ENCODE data around the gene KIF23. TPM values are rescaled to one million over a fixed set of nuclear protein-coding genes. Genes with fewer than 3 reads are reported as not detected.
"Not testable (repeated sequence)": the region's sequence is repeated elsewhere in the genome, so short reads cannot be mapped to it uniquely, and the experiment has no call there.

KIF23 gene
- 10 to 100 TPM; 23.4 to 40.4 TPM for total RNA-seq

DNA sequence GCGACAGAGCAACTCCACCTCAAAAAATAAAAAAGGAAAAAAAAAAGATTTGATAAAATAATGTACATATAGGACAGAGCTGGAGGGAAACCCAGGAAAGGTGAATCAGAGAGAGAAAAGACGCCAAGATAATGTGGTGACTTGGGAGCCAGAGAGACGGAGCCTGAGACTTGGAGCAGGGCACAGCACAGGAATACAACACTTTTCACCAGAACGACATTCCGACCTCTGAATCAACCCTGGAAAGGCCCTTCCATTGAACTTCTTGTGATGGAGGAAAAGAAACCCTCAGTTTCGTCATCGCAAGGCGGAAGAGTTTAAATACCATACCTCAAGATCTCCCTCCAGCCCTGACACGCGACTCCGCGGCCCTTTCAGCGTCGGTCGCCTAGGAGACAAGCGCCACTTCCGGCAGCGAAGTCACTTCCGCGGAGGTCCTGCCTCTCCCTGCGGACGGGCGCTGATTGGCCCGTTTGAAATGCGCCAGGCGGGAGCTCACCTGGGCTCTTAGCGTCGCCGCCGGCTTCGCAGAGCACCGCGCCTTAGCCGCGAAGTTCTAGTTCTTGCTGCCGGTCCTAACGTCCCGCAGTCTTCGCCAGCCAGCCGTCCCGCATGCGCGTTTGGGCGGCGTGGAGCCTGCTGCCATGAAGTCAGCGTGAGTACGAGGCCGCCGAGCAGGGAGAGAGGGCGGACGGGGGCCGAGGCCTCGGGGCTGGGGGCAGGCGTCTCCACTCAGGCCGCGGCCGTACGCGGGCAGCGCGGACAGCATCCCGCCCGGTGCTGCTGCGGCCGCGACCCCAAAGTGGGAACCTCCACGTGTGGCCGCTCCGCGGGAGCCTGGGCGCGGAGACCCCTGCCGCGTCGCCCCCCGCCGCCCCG, at the start of gene KIF23:
Gene KIF23 (plus strand): TSS at position 528 of the 879 bp plus-strand sequence. CDS start 117 bp downstream, at position 645.
- peak within 1 kb of the TSS; percentile 93 for H3K4me3 Mint-ChIP-seq
- peaks cover 12% of the 10 kb centered on the region for H3K36me3 Mint-ChIP-seq
- H3K27me3 Mint-ChIP-seq: peaks cover 0 to 12% of the 10 kb centered on the region in 2 donors
- peaks cover 9 to 12% of the 10 kb centered on the region in 2 donors for H3K4me1 Mint-ChIP-seq (ENCODE audit: low read depth in 2 of 2)
- ATAC-seq: peak; percentile 97 to 98
- DNase-seq (ENCODE audit: low spot score): peak; percentile 93
- peak within 1 kb of the TSS; percentile 58 to 64 for H3K27ac Mint-ChIP-seq
- no peaks in the 10 kb centered on the region for H3K9me3 Mint-ChIP-seq

DNA sequence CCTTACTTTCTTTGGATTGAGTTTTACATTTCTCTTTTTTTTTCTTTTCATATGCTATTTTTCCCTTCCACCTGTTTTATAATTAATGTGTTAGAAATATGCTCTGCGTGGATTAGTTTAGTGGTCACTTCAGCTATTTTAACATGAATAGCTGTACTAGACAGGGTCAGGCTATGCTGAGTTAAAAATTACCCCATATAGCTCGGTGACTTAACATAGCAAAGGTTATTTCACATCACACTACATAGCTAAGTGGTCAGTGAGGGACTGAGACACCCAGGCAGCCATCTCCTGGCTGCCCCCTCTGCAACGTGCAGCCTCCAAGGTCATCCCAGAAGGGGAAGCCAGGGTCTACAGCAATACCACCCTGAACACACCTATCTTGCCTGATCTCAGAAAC, 46.9 kb upstream of the KIF23 start:
- no peak for ATAC-seq
- no peak overlapping the region for H3K27ac Mint-ChIP-seq
- no peaks in the 10 kb centered on the region for H3K9me3 Mint-ChIP-seq

DNA sequence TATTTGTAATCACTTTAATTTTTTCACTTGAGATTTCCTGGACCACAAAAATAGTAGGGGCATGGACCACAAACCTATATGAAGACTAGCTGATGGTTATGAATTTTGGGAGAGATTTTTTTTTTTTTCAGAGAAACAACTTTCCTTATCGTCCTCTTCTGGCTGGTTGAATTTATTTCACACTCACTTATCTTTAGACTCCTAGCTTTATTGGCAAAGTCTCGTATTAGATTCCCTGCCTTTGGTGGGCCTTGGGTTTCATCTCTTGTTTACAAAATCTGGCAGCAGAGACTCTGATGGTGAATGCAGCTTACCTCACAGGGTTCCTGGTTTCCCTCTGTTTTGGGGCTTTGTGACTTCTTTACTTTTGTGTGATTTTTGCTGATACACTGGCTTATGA, 44.5 kb upstream of the KIF23 start:
- Mint-ChIP-seq H3K4me1 (ENCODE audit: low read depth in 2 of 2) (no peaks in the 10 kb centered on the region), H3K36me3 (no peaks in the 10 kb centered on the region), H3K27ac (no peak overlapping the region), H3K4me3 (no peak overlapping the region), H3K9me3 (no peaks in the 10 kb centered on the region), H3K27me3 (peaks cover 22 to 26% of the 10 kb centered on the region in 2 donors)
- no peak for ATAC-seq
- no peak for DNase-seq (ENCODE audit: low spot score)

More for the DNA sequence above, 46.9 kb upstream of the KIF23 start:
- DNase-seq (ENCODE audit: low spot score): no peak
- Mint-ChIP-seq H3K4me1 (ENCODE audit: low read depth in 2 of 2) (no peaks in the 10 kb centered on the region), H3K36me3 (no peaks in the 10 kb centered on the region), H3K4me3 (no peak overlapping the region), H3K27me3 (peaks cover 13 to 14% of the 10 kb centered on the region in 2 donors)

DNA sequence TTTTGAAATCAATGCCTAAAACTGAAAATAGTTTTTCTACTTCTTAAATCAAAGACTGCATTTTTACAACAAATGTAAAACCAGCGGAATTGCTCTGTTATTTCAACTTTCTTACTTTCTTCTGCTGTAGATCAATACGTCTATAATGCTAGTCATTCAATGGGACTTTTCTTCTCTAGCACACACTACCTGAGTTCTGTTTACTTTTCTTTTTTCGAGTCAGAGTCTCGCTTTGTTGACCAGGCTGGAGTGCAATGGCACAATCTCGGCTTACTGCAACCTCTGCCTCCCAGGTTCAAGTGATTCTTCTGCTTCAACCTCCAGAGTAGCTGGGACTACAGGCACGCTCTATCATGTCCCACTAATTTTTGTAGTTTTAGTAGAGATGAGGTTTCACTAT, 40.7 kb upstream of the KIF23 start:
- no peak for ATAC-seq
- H3K4me3 Mint-ChIP-seq: no peak overlapping the region
- no peak overlapping the region for H3K27ac Mint-ChIP-seq
- no peaks in the 10 kb centered on the region for H3K9me3 Mint-ChIP-seq
- peaks cover 17 to 18% of the 10 kb centered on the region in 2 donors for H3K27me3 Mint-ChIP-seq
- DNase-seq (ENCODE audit: low spot score): no peak
- H3K36me3 Mint-ChIP-seq: no peaks in the 10 kb centered on the region
- H3K4me1 Mint-ChIP-seq (ENCODE audit: low read depth in 2 of 2): no peaks in the 10 kb centered on the region

DNA sequence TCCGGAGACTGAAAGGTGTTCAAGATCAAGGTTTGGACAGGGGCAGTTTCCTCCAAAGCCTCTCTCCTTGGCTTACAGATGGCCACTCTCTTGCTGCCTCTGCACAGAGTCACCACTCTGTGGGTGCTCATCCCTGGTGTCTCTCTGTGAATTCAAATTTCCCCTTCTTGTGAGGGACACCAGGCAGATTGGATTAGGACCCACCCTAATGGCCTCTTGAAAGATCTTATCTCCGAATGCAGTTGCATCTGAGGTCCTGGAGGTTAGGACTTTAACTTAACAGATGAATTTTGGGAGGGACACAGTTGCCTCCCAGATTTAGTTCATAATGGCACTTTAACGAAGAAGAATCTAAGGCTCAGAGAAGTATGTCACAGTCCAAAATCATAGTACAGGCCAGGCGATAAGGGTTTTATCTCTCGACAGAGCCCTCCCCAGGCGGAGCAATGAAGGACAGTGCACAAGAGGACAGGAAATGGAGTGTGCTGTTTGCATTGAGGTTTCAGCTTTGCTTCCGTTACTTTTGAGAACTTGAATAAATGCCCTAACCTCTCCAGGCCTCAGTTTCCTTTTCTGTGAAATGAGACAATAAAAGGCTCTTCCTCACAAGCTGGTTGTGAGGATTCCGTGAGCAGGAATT, 38.9 kb upstream of the KIF23 start:
- DNase-seq (ENCODE audit: low spot score): no peak
- H3K4me1 Mint-ChIP-seq (ENCODE audit: low read depth in 2 of 2): no peaks in the 10 kb centered on the region
- no peak overlapping the region for H3K27ac Mint-ChIP-seq
- H3K9me3 Mint-ChIP-seq: no peaks in the 10 kb centered on the region
- H3K4me3 Mint-ChIP-seq: no peak overlapping the region
- ATAC-seq: no peak
- H3K27me3 Mint-ChIP-seq: peaks cover 12 to 18% of the 10 kb centered on the region in 2 donors
- H3K36me3 Mint-ChIP-seq: no peaks in the 10 kb centered on the region

DNA sequence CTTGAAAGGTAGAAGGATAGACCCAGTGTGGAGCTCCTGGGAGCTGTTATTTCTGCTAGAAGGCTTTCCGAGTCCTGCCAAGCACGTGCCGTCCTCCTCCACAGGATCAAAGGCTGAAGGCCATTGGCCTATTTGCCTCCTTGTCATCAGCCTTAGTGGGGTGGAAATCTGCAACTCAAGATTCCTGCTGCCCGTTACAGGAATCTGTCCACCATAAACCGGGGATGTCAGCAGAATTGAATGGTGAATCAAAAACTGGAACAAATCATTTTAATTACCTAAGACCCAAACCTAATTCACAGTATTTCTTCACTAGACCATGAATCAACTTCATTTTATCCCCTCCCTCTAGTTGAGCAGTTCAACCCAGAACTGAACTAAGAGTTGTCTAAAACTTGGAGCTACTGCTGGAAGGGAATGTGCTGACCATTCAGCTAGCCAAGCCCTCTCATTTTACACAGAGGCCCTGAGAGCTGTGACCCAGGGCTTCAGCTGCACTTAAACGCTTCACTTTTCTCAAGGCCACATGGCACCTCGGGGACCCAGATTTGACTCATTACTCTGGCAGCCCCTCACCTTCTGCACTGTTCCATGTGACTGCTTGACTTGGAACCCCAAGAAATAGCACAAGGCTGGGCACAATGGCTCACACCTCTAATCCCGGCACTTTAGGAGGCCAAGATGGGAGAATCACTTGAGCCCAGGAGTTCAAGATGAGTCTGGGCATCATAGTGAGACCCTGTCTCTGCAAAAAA, 36.8 kb upstream of the KIF23 start:
- Mint-ChIP-seq H3K4me1 (ENCODE audit: low read depth in 2 of 2) (no peaks in the 10 kb centered on the region), H3K27ac (no peak overlapping the region), H3K4me3 (no peak overlapping the region), H3K27me3 (peaks cover 12 to 18% of the 10 kb centered on the region in 2 donors), H3K36me3 (no peaks in the 10 kb centered on the region), H3K9me3 (no peaks in the 10 kb centered on the region)
- no peak for DNase-seq (ENCODE audit: low spot score)
- ATAC-seq: no peak

DNA sequence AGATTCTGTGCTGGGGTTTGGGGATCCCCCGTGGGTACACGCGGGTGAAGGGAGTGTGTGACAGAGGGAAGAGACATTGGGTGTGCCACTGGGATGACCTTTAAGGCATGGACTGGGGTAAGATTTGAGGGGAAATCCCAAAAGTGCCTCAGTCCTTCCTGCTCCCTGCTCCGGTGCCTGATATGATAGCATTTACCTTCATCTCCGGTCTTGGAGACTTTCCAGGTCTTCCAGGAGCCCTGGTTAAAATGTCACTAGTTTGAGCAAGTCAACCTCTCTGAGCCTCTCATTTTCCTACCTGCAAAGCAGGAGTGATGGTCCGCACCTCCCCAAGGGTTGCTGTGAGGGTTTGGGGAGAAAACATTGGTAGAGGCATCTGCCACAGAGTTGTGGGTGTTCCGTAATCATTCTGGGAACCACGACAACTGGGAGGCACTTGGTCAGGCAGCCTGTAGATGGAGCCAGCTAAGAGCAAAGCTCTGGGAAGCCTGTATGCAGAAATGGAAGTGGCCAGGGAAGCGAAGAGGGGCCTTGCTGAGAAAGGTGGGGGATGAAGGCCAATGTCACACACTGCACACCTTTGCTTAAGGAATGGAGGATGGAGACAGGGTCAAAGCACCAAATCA, 33.9 kb upstream of the KIF23 start:
- Mint-ChIP-seq H3K4me3 (no peak overlapping the region), H3K27me3 (peaks cover 0 to 4% of the 10 kb centered on the region in 2 donors), H3K36me3 (no peaks in the 10 kb centered on the region), H3K9me3 (no peaks in the 10 kb centered on the region), H3K27ac (no peak overlapping the region), H3K4me1 (ENCODE audit: low read depth in 2 of 2) (no peaks in the 10 kb centered on the region)
- ATAC-seq (no peak), DNase-seq (ENCODE audit: low spot score) (no peak)

DNA sequence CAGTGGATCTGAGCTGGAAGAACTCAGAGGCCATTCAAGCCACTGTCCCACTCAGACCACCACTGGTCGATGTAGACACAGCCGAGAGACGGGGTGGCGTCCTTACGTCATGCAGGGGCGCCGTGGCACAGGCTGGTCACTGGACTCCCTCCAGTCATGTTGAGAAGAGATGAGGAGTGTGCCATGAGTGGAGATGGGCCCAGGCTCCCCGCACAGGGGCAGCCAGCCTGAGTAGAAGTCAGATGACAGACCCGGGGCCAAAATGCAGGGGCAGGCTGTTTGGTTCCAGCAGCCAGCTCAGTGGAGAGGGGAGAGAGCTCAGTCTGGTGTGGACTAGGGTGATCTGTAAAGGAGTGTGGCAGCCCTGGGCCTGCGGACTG, 33.4 kb upstream of the KIF23 start:
- H3K4me1 Mint-ChIP-seq (ENCODE audit: low read depth in 2 of 2): no peaks in the 10 kb centered on the region
- peaks cover 0 to 4% of the 10 kb centered on the region in 2 donors for H3K27me3 Mint-ChIP-seq
- H3K27ac Mint-ChIP-seq: no peak overlapping the region
- no peaks in the 10 kb centered on the region for H3K9me3 Mint-ChIP-seq
- ATAC-seq (no peak), DNase-seq (ENCODE audit: low spot score) (no peak)
- H3K4me3 Mint-ChIP-seq: no peak overlapping the region
- H3K36me3 Mint-ChIP-seq: no peaks in the 10 kb centered on the region

DNA sequence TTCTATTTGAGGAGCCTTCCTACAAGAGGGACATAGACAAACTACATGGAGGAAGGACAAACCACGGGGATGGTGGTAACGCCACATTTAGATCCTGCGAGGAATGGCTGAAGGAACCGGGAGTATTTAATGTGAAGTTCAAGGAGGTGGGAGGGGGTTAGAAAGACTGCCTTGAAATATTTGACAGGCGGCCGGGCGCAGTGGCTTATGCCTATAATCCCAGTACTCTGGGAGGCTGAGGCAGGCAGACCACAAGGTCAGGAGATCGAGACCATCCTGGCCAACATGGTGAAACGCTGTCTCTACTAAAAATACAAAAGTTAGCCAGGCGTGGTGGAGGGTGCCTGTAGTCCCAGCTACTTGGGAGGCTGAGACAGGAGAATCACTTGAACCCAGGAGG, 32.0 kb upstream of the KIF23 start:
- not testable (repeated sequence) for H3K4me1 Mint-ChIP-seq (ENCODE audit: low read depth in 2 of 2); ATAC-seq; H3K4me3 Mint-ChIP-seq; DNase-seq (ENCODE audit: low spot score); H3K9me3 Mint-ChIP-seq; H3K27ac Mint-ChIP-seq; H3K36me3 Mint-ChIP-seq; H3K27me3 Mint-ChIP-seq

DNA sequence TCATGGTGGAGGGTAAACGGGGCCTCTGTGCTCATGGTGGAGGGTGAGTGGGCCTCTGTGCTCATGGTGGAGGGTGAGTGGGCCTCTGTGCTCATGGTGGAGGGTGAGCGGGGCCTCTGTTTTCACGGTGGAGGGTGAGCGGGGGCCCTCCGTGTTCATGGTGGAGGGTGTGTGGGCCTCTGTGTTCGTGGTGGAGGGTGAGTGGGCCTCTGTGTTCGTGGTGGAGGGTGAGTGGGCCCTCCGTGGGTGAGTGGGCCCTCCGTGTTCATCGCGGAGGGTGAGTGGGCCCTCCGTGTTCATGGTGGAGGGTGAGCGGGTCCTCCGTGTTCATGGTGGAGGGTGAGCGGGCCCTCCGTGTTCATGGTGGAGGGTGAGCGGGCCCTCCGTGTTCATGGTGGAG, 30.1 kb upstream of the KIF23 start:
- not testable (repeated sequence) for H3K27ac Mint-ChIP-seq; H3K27me3 Mint-ChIP-seq; H3K9me3 Mint-ChIP-seq; H3K4me3 Mint-ChIP-seq; H3K36me3 Mint-ChIP-seq; DNase-seq (ENCODE audit: low spot score); ATAC-seq; H3K4me1 Mint-ChIP-seq (ENCODE audit: low read depth in 2 of 2)

DNA sequence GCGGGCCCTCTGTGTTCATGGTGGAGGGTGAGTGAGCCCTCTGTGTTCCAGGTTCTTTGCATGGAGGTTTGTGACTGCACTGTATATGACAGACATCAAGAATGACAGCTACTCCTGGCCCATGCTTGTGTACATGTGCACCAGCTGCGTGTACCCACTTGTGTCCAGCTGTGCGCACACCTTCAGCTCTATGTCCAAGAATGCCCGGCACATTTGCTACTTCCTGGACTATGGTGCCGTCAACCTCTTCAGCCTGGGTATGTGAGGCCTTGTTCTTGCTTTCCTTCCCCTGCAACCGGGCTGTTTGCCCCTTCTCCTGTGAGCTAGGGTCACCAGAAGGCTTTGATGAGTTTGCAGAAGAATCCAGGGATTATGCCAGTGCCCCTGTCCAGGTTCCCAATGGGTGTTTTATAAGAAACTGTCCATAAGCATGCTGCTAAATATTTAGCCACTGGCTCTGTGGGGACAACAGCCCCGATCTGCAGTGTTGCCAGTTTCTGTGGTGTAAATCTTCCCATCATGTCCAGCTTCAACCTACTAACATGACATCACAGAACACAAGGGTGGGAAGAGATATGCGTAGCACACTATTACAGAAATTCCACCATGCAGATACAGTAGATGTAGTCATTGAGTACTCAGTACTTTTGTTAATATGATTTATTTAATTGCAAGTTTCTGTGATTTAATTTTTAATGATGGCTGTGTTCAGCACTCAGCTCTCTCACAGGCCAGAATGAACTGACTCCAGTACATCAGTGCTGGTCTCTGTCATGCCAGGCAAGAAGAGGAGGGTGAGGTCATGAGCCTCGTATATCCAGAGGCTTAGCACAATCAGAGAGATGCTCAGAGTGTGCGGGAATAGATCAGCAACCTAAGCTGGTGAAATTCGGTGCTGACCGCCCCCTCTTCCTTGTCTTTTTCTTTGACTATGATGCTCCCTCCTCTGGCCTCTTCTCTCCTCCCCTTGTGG, 29.2 kb upstream of the KIF23 start:
- Mint-ChIP-seq H3K27ac (no peak overlapping the region), H3K9me3 (no peaks in the 10 kb centered on the region), H3K4me3 (no peak overlapping the region), H3K36me3 (no peaks in the 10 kb centered on the region), H3K4me1 (ENCODE audit: low read depth in 2 of 2) (no peaks in the 10 kb centered on the region), H3K27me3 (no peaks in the 10 kb centered on the region)
- ATAC-seq: no peak
- no peak for DNase-seq (ENCODE audit: low spot score)

DNA sequence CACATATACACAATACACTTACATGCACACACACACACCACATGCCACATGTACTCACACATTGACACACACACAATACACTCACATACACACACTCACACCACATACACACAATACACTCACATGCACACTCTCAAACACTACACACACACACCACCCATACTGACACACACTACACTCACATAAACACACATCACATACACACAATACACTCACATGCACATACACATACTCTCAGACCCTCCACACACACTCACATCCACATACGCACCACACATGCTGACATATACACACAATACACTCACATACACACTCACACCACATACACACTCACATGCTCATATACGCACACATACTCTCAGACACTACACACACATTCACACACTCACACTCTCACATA, 28.3 kb upstream of the KIF23 start:
- ATAC-seq (no peak), DNase-seq (ENCODE audit: low spot score) (no peak)
- Mint-ChIP-seq H3K27me3 (no peaks in the 10 kb centered on the region), H3K36me3 (no peaks in the 10 kb centered on the region), H3K4me3 (no peak overlapping the region), H3K4me1 (ENCODE audit: low read depth in 2 of 2) (no peaks in the 10 kb centered on the region), H3K27ac (no peak overlapping the region), H3K9me3 (no peaks in the 10 kb centered on the region)

DNA sequence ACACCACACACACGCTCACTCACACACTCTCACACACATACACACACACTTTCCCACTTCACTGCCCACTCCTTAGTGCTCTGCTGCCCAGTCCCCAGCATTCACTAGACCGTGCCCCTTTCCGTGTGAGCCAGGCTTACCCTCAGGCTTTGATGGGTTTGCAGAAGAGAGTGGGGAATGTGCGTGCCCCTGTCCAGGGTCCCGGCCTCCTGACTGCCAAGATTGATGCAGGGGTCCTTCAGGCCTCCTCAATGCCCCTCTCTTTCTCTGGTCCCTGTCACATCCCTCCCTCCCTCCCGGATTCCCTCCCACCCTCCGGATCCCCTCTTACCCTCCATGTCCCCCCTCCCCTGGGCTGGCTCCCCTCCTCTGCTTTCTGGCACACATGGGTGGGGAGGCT, 27.9 kb upstream of the KIF23 start:
- no peaks in the 10 kb centered on the region for H3K36me3 Mint-ChIP-seq
- H3K4me3 Mint-ChIP-seq: no peak overlapping the region
- H3K27ac Mint-ChIP-seq: no peak overlapping the region
- no peaks in the 10 kb centered on the region for H3K4me1 Mint-ChIP-seq (ENCODE audit: low read depth in 2 of 2)
- H3K27me3 Mint-ChIP-seq: peaks cover 0 to under 1% of the 10 kb centered on the region in 2 donors
- DNase-seq (ENCODE audit: low spot score): no peak
- peak in 1 of 2 donors; percentile 34 for ATAC-seq
- H3K9me3 Mint-ChIP-seq: no peaks in the 10 kb centered on the region
